CD4-positive, alpha-beta T cell treated with Interferon gamma for 1 hour (primary cell): Measurements from ENCODE around the gene HBG1.
"Not testable (repeated sequence)": the region's sequence is repeated elsewhere in the genome, so short reads cannot be mapped to it uniquely, and the experiment has no call there.

Experiments used
- DNase-seq: peaks from one replicate; pipeline ENCODE4 v3.0.0-alpha.2; 2020

HBG1 gene

DNA sequence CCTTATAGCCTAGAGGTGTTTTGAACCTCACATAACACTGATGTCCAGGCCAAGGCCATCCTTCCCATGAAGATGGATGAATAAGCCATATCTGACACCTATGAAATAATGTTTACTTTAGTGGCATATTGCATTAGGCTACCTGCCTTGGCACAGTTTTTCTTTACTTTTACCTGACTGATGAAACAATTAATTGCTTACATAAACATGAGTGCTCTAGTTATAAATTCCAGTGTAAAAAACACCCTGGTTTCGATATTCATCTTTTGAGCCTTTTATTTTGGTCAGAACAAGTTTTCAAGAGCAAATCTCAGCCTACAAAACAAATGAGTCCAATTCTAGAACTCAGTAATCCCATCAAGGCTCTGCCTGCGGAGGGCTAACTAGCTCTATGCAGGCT, 27.0 kb upstream of the HBG1 start:
- no peak for DNase-seq

DNA sequence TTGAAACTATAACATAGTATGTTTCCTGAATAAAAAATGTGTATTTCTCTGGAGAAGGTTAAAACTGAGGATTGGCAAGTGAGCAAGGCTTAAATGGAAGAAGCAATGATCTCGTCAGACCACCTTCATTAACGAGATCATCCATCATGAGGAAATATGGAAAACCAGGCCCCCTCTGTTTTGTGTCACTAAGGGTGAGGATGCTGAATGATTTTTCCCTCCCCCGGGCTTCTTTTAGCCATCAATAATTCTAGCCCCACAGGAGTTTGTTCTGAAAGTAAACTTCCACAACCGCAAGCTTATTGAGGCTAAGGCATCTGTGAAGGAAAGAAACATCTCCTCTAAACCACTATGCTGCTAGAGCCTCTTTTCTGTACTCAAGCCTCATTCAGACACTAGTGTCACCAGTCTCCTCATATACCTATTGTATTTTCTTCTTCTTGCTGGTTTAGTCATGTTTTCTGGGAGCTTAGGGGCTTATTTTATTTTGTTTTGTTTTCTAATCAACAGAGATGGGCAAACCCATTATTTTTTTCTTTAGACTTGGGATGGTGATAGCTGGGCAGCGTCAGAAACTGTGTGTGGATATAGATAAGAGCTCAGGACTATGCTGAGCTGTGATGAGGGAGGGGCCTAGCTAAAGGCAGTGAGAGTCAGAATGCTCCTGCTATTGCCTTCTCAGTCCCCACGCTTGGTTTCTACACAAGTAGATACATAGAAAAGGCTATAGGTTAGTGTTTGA, 25.9 kb upstream of the HBG1 start:
- DNase-seq, result no peak

DNA sequence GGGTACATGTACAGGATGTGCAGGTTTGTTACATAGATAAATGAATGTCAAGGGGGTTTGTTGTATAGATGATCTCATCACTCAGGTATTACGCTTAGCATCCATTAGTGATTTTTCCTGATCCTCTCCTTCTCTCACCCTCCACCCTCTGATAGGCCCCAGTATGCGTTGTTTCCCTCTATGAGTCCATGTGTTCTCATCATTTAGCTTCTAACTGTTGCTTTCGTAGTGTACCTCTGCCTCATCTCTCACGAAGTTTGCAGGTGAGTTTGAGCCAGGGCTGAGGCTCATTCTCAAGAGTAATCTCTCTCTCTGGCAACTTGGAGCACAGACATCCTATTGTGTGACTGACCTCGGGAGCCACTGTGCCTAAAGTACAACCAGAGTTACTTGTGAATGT, 24.7 kb upstream of the HBG1 start:
- DNase-seq, result no peak

DNA sequence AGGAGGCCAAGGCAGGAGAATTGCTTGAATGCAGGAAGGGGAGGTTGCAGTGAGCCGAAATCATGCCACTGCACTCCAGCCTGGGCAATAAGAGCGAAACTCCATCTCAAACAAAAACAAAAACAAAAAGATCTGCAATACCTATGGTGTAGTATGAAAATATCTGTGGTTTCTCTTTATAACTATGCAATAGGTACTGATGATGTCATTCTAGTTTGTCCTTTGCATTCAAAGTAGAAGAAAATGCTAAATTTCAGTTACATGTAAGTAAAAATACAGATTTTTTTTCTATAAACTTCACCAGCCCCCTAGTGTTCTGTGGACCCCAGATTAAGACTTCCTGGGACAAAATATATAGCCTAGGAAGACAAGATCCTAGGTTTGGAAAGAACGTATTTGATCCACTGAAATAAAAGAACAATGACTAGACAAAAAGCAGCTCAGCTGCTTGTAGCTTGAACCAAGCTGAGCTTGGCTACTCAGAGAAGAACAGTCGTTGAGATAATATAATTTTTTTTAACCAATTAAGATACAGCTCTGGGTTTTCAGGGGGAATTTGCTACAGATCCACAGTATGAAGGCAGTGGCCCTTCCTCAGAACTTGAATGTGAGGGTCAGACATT, 22.8 kb upstream of the HBG1 start:
- no peak for DNase-seq

DNA sequence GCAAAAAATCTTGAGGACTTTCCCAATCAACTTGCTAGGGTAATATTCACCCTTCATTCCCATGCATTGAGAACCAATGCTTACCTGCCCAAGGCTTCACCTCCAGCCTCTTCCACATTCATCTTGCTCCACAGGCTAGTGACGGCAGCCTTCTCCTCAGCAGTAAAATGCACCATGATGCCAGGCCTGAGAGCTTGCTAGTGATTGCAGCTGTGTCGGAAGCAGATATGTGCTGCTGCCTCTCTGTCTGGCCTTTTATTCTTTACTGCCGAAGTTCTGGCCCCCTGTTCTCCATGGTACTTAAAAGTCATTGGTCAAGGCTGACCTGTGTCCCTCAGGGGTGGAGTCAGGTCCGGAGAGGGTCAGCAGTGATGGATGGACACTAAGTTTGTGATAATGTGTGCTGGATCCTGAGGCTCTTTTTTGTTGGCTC, 20.1 kb upstream of the HBG1 start, which contains the start of gene HBE1:
TSS of gene HBE1 (minus strand) at position 231 of the 433 bp plus-strand sequence. CDS start at position 176, 55 bp downstream.
- no peak for DNase-seq

DNA sequence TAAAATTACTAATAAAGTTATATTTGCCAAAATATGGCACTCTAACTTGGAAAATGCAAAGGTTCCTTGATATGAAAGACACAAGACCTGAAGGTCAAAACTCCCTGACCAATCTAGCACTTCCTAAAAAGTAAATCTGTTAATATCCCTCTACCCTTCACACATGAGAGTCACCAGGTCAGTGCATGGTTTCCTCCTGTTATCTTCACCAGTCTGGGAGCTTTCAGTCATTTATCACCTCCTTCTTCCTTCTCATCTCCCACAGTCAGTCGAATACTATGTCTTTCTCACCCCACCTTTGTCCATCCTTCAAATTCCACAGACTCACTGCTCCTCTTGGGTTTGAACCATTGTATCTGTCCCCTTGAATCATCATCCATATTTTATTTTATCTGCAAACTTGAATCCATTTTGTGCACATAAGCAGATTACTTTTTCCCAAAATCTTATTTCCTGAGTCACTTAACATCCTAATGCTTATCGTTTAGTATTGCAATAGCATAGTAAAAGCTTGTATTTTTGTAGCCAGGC, 17.4 kb upstream of the HBG1 start:
- DNase-seq, result no peak

DNA sequence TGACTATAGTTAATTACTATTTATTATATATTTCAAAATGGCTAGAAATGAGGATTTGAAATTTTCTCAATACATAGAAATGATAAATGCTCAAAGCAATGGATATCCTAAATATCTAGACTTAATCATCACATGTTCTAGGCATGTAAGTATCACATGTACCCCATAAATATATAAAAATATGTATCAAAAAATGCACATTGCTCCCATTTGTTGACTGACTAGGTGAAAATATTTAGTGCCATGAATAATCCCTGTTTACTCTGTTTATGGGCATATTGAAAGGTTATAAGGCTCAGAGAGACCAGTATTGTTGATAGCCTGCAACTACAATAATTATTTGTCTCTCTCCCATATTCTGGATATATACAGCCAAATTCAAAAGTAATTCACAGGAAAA, 17.0 kb upstream of the HBG1 start:
- DNase-seq, result no peak

DNA sequence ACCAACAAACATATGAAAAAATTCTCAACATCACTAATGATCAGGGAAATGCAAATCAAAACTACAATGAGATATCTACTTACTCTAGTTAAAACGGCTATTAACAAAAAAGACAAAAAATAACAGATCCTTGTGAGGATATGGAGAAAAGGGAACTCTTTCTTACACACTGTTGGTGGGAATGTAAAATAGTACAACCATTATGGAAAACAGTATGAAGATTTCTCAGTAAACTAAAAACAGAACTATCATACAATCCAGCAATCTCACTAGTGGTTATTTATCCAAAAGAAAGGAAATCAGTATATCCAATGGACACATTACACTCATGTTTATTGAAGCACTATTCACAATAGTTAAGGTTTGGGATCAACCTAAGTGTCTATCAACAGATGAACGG, 16.2 kb upstream of the HBG1 start:
- DNase-seq, result no peak

DNA sequence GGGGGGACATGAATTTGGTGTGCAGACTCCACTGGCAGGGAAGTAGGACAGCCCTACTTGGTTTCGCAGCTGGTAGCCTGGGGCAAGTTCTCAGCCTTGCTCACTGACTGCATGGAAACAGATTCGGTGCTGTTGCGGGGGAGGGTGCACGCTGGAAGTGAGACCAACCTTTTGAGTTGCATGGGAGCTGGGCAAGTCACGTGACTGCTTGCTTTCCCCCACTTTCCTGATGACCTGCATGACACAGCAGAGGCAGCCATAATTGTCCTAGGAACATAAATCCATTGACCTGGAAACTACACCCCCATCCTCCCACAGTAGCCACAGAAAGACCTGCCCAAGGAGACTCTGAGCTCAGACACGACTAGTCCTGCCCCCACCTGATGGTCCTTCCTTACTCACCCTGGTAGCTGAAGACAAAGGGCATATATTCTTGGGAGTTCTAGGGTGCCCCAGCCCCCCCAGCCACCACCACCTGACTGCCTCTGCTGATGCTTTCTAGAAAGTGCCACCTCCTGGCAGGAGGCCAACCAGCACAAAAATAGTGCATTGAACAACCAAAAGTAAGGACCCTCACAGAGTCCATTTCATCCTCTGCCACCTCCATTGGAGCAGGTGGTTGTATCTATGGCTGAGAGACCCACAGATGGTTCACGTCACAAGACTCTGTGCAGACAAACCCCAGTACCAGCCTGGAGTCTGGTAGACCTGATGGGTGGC, 9.0 kb upstream of the HBG1 start:
- DNase-seq, result no peak

DNA sequence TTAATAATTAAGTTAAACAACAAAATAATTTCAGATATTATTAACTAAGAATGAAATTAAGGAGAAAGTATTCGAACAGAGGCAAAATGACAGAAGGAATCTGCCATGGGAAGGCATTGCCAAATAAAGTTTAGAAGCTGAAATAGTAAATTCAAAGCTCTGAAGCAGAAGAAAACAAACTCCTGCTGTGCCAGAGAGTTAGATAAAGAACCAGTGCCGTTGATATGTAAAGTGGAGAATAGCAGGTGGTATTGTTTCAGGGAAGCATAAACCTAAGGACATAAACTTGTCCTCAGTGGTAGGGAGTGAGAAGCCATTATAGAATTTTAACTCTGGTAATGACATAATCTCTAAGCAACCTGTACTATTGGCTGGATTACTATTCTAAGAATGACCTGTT, 7.6 kb upstream of the HBG1 start:
- DNase-seq, result no peak

DNA sequence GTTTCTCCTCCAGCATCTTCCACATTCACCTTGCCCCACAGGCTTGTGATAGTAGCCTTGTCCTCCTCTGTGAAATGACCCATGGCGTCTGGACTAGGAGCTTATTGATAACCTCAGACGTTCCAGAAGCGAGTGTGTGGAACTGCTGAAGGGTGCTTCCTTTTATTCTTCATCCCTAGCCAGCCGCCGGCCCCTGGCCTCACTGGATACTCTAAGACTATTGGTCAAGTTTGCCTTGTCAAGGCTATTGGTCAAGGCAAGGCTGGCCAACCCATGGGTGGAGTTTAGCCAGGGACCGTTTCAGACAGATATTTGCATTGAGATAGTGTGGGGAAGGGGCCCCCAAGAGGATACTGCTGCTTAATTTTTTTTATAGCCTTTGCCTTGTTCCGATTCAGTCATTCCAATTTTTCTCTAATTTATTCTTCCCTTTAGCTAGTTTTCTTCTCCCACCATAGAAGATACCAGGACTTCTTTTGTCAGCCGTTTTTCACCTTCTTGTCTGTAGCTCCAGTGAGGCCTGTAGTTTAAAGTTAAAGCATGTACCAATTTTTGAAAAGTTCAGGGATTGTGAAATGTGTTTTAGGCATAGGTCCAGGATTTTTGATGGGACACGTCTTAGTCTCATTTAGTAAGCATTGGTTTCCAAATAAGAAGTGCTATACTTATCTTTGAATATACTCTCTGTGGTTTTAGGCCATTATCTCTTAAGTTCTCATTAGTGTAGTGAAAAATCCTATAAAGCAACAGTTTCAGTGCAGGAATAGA, 5.2 kb upstream of the HBG1 start, which contains the start of gene HBG2:
TSS of gene HBG2 (minus strand) at position 136 of the 768 bp plus-strand sequence. CDS start at position 83, 53 bp downstream.
- DNase-seq, result not testable (repeated sequence)

DNA sequence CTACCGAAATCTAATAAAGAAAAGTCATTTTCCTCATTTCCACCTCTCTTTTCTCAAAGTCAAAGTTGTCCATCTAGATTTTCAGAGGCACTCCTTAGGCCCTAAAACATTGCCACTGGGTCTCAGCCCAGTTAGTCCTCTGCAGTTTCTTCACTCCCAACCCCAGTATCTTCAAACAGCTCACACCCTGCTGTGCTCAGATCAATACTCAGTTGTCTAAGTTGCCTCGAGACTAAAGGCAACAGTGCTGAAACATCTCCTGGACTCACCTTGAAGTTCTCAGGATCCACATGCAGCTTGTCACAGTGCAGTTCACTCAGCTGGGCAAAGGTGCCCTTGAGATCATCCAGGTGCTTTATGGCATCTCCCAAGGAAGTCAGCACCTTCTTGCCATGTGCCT, 4.4 kb upstream of the HBG1 start:
- DNase-seq, result not testable (repeated sequence)

DNA sequence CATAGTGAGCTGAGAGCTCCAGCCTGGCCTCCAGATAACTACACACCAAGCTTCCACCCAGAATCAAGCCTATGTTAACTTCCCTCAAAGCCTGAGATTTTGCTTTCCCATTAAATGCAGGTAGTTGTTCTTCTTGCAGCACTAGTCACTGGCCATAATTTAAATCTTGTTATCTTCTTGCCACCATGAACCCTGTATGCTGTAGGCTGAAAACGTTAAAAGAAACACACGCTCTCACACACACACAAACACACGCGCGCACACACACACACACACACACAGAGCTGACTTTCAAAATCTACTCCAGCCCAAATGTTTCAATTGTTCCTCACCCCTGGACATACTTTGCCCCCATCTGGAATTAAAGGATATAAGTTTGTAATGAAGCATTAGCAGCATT, 3.8 kb upstream of the HBG1 start:
- not testable (repeated sequence) for DNase-seq

DNA sequence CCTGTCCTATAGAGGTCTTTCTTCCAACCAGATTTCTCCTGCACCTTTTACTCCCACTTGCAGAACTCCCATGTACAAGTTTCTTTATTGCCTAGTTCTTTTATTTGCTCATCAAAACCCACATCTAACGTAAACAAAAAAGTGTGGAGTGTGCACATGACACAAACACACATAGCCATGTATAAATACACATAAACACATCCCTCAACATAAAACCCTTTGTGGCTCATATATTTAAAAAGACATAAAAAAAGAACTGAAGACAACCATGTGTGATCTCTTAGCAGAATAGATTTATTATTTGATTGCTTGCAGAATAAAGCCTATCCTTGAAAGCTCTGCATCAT, 3.2 kb upstream of the HBG1 start:
- no peak for DNase-seq

DNA sequence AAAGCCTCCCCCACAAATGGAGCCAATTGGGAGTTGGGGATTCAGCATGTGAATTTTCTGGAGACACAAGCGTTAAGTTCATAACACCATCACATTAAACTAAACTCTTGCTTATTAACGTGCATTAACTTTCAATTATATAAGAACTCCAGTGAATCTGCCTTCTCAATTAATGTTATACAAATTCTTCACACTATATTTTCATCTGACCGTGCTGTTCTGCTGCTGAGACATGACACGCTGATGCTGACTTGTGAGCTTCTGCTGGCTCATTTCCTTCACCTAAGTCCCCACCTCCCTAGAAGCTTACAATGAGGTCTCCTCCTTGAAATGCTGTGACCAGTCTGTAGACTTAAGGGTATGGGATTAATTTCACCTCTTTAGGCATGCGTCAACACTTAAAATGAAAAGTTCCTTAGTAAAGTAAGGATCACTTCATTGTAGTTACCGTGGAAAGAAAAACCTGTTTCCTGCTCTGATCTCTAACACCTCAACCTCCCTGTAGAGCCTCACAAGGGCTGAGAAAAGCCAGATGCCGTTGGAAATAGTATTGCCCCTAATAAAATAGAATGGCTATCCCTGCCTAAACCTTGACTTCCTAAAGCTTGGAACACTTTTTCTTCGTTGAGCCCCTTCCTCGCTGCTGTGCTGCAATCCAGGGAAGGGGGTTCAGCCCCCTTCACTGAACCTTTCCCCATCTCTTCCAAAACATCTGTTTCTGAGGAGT, 2.7 kb upstream of the HBG1 start:
- DNase-seq, result no peak

DNA sequence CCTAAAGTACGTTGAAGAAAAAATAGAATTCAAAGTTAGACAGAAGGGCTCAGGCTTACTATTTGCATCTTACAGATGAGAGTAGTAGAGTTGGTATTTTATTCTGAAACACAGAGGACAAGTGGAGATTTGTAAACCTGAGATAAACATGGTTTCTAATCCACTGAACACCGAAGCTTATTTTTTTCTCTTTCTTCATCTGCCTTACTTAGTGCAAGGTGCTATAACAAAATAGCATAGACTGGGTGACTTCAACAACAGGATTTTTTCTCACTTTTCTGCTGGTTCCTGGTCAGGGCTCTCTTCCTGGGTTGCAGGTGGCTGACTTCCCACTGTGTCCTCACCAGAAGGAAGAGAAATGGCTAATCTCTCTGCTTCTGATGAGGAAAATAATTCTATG, 2.1 kb upstream of the HBG1 start:
- DNase-seq, result no peak

DNA sequence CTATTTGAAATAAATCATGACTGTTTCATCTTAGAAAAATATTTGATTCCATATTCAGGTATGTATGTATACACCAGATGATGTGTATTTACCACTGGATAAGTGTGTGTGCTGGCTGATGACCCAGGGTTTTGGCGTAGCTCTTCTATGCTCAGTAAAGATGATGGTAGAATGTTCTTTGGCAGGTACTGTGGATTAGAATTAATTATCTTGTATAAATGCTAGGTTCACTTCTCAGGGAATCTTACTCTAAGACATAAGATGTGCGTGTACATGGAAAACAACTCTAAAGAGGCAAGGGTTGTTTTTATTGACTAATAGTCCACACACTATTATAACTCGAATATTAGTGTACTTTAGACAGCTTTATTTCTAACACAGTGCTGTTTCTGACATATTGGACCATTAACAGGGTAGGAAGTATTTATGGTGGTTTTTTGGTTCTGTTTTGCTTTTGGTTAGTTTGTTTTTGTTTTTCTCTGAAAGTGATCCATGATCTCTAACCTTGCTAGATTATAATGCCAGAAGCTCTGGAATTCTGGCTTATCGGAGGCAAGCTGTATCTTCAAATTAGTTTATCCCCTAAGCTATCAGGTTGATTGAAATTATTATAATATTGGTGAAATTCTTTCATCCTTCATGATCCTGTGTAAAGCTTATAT, 1.0 kb upstream of the HBG1 start:
- DNase-seq, result no peak

DNA sequence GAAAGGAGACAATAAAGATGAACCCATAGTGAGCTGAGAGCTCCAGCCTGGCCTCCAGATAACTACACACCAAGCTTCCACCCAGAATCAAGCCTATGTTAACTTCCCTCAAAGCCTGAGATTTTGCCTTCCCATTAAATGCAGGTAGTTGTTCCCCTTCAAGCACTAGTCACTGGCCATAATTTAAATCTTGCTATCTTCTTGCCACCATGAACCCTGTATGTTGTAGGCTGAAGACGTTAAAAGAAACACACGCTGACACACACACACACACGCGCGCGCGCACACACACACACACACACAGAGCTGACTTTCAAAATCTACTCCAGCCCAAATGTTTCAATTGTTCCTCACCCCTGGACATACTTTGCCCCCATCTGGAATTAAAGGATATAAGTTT, 1.2 kb downstream of the HBG1 start:
- not testable (repeated sequence) for DNase-seq

DNA sequence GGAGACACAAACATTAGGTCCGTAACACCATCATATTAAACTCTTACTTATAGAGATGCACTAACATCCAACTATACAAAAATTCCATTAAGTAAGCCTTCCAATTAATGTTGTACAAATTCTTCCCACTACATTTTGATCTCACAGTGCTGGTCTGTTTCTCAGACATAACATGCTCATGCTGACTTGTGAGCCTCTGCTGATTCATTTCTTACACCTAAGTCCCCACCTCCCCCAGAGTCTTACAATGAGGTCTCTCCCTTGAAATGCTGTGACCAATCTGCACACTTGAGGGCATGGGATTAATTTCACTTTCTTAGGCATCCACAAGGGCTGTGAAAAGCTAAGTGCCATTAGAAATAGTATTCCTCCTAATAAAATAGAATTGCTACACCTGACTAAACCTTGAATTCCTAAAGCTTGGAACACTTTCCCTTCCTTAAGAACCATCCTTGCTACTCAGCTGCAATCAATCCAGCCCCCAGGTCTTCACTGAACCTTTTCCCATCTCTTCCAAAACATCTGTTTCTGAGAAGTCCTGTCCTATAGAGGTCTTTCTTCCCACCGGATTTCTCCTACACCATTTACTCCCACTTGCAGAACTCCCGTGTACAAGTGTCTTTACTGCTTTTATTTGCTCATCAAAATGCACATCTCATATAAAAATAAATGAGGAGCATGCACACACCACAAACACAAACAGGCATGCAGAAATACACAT, 2.0 kb downstream of the HBG1 start:
- no peak for DNase-seq

DNA sequence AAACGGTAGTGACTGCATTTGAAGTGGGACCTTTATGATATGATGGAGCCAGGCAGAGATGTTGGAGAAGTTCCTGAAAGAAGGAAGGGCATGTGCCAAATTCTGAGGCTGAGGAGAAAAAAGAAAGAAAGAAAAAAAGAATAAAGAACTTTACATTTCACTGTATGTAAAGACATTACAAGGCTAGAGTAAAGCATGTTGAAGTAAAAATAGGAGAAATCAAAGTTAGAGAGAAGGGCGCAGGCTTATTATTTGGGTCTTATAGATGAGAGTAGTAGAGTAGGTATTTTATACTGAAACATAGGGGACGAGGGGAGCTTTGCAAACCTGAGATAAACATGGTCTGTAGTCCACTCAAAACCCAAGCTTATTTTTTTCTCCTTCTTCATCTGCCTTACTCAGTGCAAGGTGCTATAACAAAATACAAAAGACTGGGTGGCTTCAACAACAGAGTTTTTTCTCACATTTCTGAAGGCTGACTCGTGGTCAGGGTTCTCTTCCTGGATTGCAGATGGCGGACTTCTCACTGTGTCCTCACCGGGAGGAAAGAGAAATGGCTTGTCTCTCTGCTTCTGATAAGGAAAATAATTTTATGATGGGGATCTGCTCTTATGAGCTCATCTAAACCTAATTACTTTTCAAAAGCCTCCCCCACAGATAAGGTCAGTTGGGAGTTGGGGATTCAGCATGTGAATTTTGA, 2.7 kb downstream of the HBG1 start:
- no peak for DNase-seq
